Activated T-cell treated with anti-CD3 and anti-CD28 coated beads, Interleukin-2, amount 50 U/mL, for 4 hours (primary cell): ENCODE measurements around the gene CHFR. TPM values are rescaled to one million over a fixed set of nuclear protein-coding genes. Genes with fewer than 3 reads are reported as not detected.
A peak's percentile ranks its signal among the peaks of the same experiment; 100 is the strongest.
"Not testable (repeated sequence)": the region's sequence is repeated elsewhere in the genome, so short reads cannot be mapped to it uniquely, and the experiment has no call there.

Experiments used
- ATAC-seq, 2 donors: fragments of 200-7000 bp; cut with Tn5 transposase; one replicate each; pipeline ENCODE4 v1.10.0; 2021
- DNase-seq: peaks from one replicate; pipeline ENCODE4 v3.0.0-alpha.2; 2020
- H3K27me3 Mint-ChIP-seq: one replicate; pipeline ENCODE4 v1.8.0; 2021; ENCODE audit warnings: low read depth, mixed read lengths
- H3K36me3 Mint-ChIP-seq: one replicate; pipeline ENCODE4 v1.8.0; 2022; ENCODE audit warnings: mixed read lengths; ENCODE audit not compliant: insufficient read depth
- H3K4me1 Mint-ChIP-seq: one replicate; pipeline ENCODE4 v1.8.0; 2021; ENCODE audit warnings: low read depth, mixed read lengths
- H3K4me3 Mint-ChIP-seq: one replicate; pipeline ENCODE4 v1.8.0; 2021; ENCODE audit warnings: mild to moderate bottlenecking, moderate library complexity, mixed read lengths
- H3K9me3 Mint-ChIP-seq: one replicate; pipeline ENCODE4 v1.8.0; 2021; ENCODE audit warnings: mixed read lengths
- total RNA-seq, 3 donors: library from RNA; stranded (reverse); gene quantifications; one replicate each; pipeline ENCODE4 v1.2.1, GENCODE V29; 2021

The CHFR gene
- total RNA-seq, 3 donors from 2014 or later, result 52.3 to 54.4 (median 53.5) TPM

GRCh38 chr12:132824053-132824452, 63.4 kb downstream of the CHFR start:
- H3K9me3 Mint-ChIP-seq, result no peaks in the 10 kb centered on the region
- ATAC-seq (no peak), DNase-seq (no peak)
- H3K4me1 Mint-ChIP-seq, result peaks cover 36% of the 10 kb centered on the region
- H3K27me3 Mint-ChIP-seq, result no peaks in the 10 kb centered on the region
- peaks cover 22% of the 10 kb centered on the region for H3K36me3 Mint-ChIP-seq
- no peak overlapping the region for H3K4me3 Mint-ChIP-seq

- DNase-seq, result no peak
- peak in 1 of 2 donors; percentile 72 for ATAC-seq
- no peaks in the 10 kb centered on the region for H3K27me3 Mint-ChIP-seq
- H3K36me3 Mint-ChIP-seq, result peaks cover 23% of the 10 kb centered on the region
- no peaks in the 10 kb centered on the region for H3K9me3 Mint-ChIP-seq
- H3K4me1 Mint-ChIP-seq, result no peaks in the 10 kb centered on the region
- no peak overlapping the region for H3K4me3 Mint-ChIP-seq
Measured at GRCh38 chr12:132818562-132818961, 68.8 kb downstream of the CHFR start.

- peaks cover 6% of the 10 kb centered on the region for H3K4me1 Mint-ChIP-seq
- H3K9me3 Mint-ChIP-seq, result no peaks in the 10 kb centered on the region
- no peaks in the 10 kb centered on the region for H3K27me3 Mint-ChIP-seq
- ATAC-seq, result no peak
- DNase-seq, result no peak
- peaks cover 33% of the 10 kb centered on the region for H3K36me3 Mint-ChIP-seq
- no peak overlapping the region for H3K4me3 Mint-ChIP-seq
Measured at GRCh38 chr12:132814232-132814631, 73.2 kb downstream of the CHFR start.

GRCh38 chr12:132813443-132813842, 74.0 kb downstream of the CHFR start:
- Mint-ChIP-seq H3K9me3 (no peaks in the 10 kb centered on the region), H3K4me1 (peaks cover 6% of the 10 kb centered on the region), H3K36me3 (peaks cover 36% of the 10 kb centered on the region), H3K4me3 (no peak overlapping the region), H3K27me3 (no peaks in the 10 kb centered on the region)
- ATAC-seq (no peak), DNase-seq (no peak)

- H3K9me3 Mint-ChIP-seq, result no peaks in the 10 kb centered on the region
- H3K4me1 Mint-ChIP-seq, result peaks cover 6% of the 10 kb centered on the region
- peaks cover 33% of the 10 kb centered on the region for H3K36me3 Mint-ChIP-seq
- no peak for DNase-seq
- peak in 1 of 2 donors; percentile 72 for ATAC-seq
- no peaks in the 10 kb centered on the region for H3K27me3 Mint-ChIP-seq
- no peak overlapping the region for H3K4me3 Mint-ChIP-seq
Measured at GRCh38 chr12:132812631-132813305, 74.6 kb downstream of the CHFR start.

- not testable (repeated sequence) for H3K4me3 Mint-ChIP-seq, ATAC-seq, H3K27me3 Mint-ChIP-seq, H3K9me3 Mint-ChIP-seq, DNase-seq
- Mint-ChIP-seq H3K36me3 (peaks cover 43% of the 10 kb centered on the region), H3K4me1 (peaks cover 17% of the 10 kb centered on the region)
Measured at GRCh38 chr12:132809391-132809790, 78.0 kb downstream of the CHFR start.

GRCh38 chr12:132807295-132808092, 79.9 kb downstream of the CHFR start:
- peaks cover 15% of the 10 kb centered on the region for H3K4me1 Mint-ChIP-seq
- ATAC-seq (no peak), DNase-seq (no peak)
- H3K36me3 Mint-ChIP-seq, result peaks cover 48% of the 10 kb centered on the region
- no peak overlapping the region for H3K4me3 Mint-ChIP-seq
- no peaks in the 10 kb centered on the region for H3K9me3 Mint-ChIP-seq
- no peaks in the 10 kb centered on the region for H3K27me3 Mint-ChIP-seq

- no peaks in the 10 kb centered on the region for H3K9me3 Mint-ChIP-seq
- peaks cover 11% of the 10 kb centered on the region for H3K4me1 Mint-ChIP-seq
- H3K4me3 Mint-ChIP-seq, result no peak overlapping the region
- no peaks in the 10 kb centered on the region for H3K27me3 Mint-ChIP-seq
- peaks cover 42% of the 10 kb centered on the region for H3K36me3 Mint-ChIP-seq
- ATAC-seq, result peak; percentile 63 to 75
- peak; percentile 28 for DNase-seq
Measured at GRCh38 chr12:132806857-132807256, 80.5 kb downstream of the CHFR start.

- DNase-seq (no peak), ATAC-seq (no peak)
- no peak overlapping the region for H3K4me3 Mint-ChIP-seq
- no peaks in the 10 kb centered on the region for H3K9me3 Mint-ChIP-seq
- peaks cover 11% of the 10 kb centered on the region for H3K4me1 Mint-ChIP-seq
- no peaks in the 10 kb centered on the region for H3K27me3 Mint-ChIP-seq
- peaks cover 48% of the 10 kb centered on the region for H3K36me3 Mint-ChIP-seq
Measured at GRCh38 chr12:132804426-132804861, 83.0 kb downstream of the CHFR start.

GRCh38 chr12:132803888-132804287, 83.5 kb downstream of the CHFR start:
- DNase-seq (no peak), ATAC-seq (no peak)
- Mint-ChIP-seq H3K36me3 (peaks cover 48% of the 10 kb centered on the region), H3K4me1 (peaks cover 11% of the 10 kb centered on the region), H3K4me3 (no peak overlapping the region), H3K9me3 (no peaks in the 10 kb centered on the region), H3K27me3 (no peaks in the 10 kb centered on the region)

GRCh38 chr12:132803125-132803524, 84.3 kb downstream of the CHFR start:
- ATAC-seq (no peak), DNase-seq (no peak)
- Mint-ChIP-seq H3K4me3 (no peak overlapping the region), H3K36me3 (peaks cover 44% of the 10 kb centered on the region), H3K9me3 (no peaks in the 10 kb centered on the region), H3K27me3 (no peaks in the 10 kb centered on the region), H3K4me1 (peaks cover 11% of the 10 kb centered on the region)

- no peaks in the 10 kb centered on the region for H3K27me3 Mint-ChIP-seq
- no peak for DNase-seq
- ATAC-seq, result no peak
- peaks cover 41% of the 10 kb centered on the region for H3K36me3 Mint-ChIP-seq
- no peak overlapping the region for H3K4me3 Mint-ChIP-seq
- no peaks in the 10 kb centered on the region for H3K9me3 Mint-ChIP-seq
- H3K4me1 Mint-ChIP-seq, result peaks cover 5% of the 10 kb centered on the region
Measured at GRCh38 chr12:132801741-132802140, 85.7 kb downstream of the CHFR start.

- Mint-ChIP-seq H3K36me3 (peaks cover 34% of the 10 kb centered on the region), H3K9me3 (no peaks in the 10 kb centered on the region), H3K4me1 (no peaks in the 10 kb centered on the region), H3K27me3 (no peaks in the 10 kb centered on the region), H3K4me3 (no peak overlapping the region)
- ATAC-seq, result no peak
- DNase-seq, result no peak
Measured at GRCh38 chr12:132798836-132799235, 88.6 kb downstream of the CHFR start.

- H3K27me3 Mint-ChIP-seq, result no peaks in the 10 kb centered on the region
- H3K4me3 Mint-ChIP-seq, result no peak overlapping the region
- peaks cover 28% of the 10 kb centered on the region for H3K36me3 Mint-ChIP-seq
- no peaks in the 10 kb centered on the region for H3K9me3 Mint-ChIP-seq
- no peak for DNase-seq
- no peaks in the 10 kb centered on the region for H3K4me1 Mint-ChIP-seq
- no peak for ATAC-seq
Measured at GRCh38 chr12:132797820-132798570, 89.4 kb downstream of the CHFR start.
